A673 (cell line): Measurements from ENCODE around the gene XPO5.

ENCODE experiments used
- EZH2 ChIP-seq: fragments of 200-600 bp; sonication (generic); IDR thresholded peaks from 2 replicates; pipeline ENCODE4 v1.6.1; 2017; ENCODE audit warnings: borderline replicate concordance, low read depth, mild to moderate bottlenecking, mixed read lengths, antibody characterized with exemption, low read length; ENCODE audit not compliant: poor library complexity, severe bottlenecking
- TF ChIP-seq, protein P1 (sequence below): fragments of 300-800, 200-600 bp; sonication (generic); conservative IDR thresholded peaks from 2 replicates; pipeline ENCODE4 v1.5.1; 2017; ENCODE audit warnings: low read depth, mild to moderate bottlenecking, antibody characterized with exemption, low read length, moderate library complexity, mixed read lengths

DNA sequence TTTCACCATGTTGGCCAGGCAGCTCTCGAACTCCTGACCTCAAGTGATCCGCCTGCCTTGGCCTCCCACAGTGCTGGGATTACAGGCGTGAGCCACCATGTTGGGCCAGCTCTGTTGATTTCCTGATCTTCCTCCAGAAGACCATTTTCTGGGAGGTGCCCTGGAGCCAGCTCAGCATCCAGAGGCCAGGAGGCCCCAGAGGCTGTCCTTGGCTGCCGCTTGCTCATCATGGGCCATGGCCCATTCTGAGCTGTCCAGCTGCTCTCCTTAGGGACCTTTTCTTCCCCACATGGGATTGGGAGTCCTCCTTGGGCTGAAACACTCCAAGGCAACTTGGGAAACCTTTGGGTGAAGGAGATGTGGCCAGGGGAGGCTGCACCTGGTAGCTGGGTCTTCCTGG lies 81.1 kb downstream of the XPO5 start:
- TF ChIP-seq, protein P1, sequence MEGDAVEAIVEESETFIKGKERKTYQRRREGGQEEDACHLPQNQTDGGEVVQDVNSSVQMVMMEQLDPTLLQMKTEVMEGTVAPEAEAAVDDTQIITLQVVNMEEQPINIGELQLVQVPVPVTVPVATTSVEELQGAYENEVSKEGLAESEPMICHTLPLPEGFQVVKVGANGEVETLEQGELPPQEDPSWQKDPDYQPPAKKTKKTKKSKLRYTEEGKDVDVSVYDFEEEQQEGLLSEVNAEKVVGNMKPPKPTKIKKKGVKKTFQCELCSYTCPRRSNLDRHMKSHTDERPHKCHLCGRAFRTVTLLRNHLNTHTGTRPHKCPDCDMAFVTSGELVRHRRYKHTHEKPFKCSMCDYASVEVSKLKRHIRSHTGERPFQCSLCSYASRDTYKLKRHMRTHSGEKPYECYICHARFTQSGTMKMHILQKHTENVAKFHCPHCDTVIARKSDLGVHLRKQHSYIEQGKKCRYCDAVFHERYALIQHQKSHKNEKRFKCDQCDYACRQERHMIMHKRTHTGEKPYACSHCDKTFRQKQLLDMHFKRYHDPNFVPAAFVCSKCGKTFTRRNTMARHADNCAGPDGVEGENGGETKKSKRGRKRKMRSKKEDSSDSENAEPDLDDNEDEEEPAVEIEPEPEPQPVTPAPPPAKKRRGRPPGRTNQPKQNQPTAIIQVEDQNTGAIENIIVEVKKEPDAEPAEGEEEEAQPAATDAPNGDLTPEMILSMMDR = no peak
- no peak for TF ChIP-seq EZH2
